Fibroblast of peridontal ligament (primary cell): Measurements from ENCODE around the gene ZFYVE28.

Experiments used
- DNase-seq: peaks from one replicate; pipeline ENCODE4 v3.0.0-alpha.2; 2010; ENCODE audit errors: extremely low read depth

Gene ZFYVE28

GRCh38 chr4:2273221-2273620 lies 145.2 kb downstream of the ZFYVE28 start:
- DNase-seq = no peak

GRCh38 chr4:2272828-2273120 lies 145.7 kb downstream of the ZFYVE28 start:
- DNase-seq = no peak

GRCh38 chr4:2272026-2272827 lies 146.2 kb downstream of the ZFYVE28 start:
- DNase-seq = no peak

- no peak for DNase-seq
Observed at GRCh38 chr4:2271279-2272025, 147.0 kb downstream of the ZFYVE28 start.

GRCh38 chr4:2270341-2271165 lies 147.9 kb downstream of the ZFYVE28 start:
- DNase-seq = no peak

- DNase-seq = no peak
Observed at GRCh38 chr4:2269618-2270163, 148.8 kb downstream of the ZFYVE28 start.

- no peak for DNase-seq
Observed at GRCh38 chr4:2269206-2269531, 149.3 kb downstream of the ZFYVE28 start.

- DNase-seq = no peak
Observed at GRCh38 chr4:2268357-2269205, 149.9 kb downstream of the ZFYVE28 start.

- DNase-seq = no peak
Observed at GRCh38 chr4:2267841-2268240, 150.6 kb downstream of the ZFYVE28 start.

GRCh38 chr4:2267320-2267811 lies 151.1 kb downstream of the ZFYVE28 start:
- DNase-seq = no peak

- no peak for DNase-seq
Observed at GRCh38 chr4:2266821-2267220, 151.6 kb downstream of the ZFYVE28 start.

GRCh38 chr4:2266181-2266580 lies 152.3 kb downstream of the ZFYVE28 start:
- peak; percentile 57 for DNase-seq

- no peak for DNase-seq
Observed at GRCh38 chr4:2265113-2266110, 153.0 kb downstream of the ZFYVE28 start.

GRCh38 chr4:2264481-2265041 lies 153.9 kb downstream of the ZFYVE28 start:
- no peak for DNase-seq

- DNase-seq = no peak
Observed at GRCh38 chr4:2263926-2264321, 154.5 kb downstream of the ZFYVE28 start.

- no peak for DNase-seq
Observed at GRCh38 chr4:2262944-2263250, 155.5 kb downstream of the ZFYVE28 start.

- peak; percentile 99 for DNase-seq
Observed at GRCh38 chr4:2262145-2262943, 156.1 kb downstream of the ZFYVE28 start.

GRCh38 chr4:2261853-2262144 lies 156.6 kb downstream of the ZFYVE28 start, which contains the start of gene MXD4:
MXD4 (minus strand) TSS chr4:2262109; CDS start chr4:2261980, 129 bp downstream.
- no peak for DNase-seq
